Measurements from ENCODE around the gene DPYSL4.

Gene DPYSL4

GRCh38 chr10:132243626-132244025, 56.9 kb downstream of the DPYSL4 start:
- DNase-seq: no peak

GRCh38 chr10:132245056-132245455, 58.3 kb downstream of the DPYSL4 start:
- no peak for DNase-seq

DNA sequence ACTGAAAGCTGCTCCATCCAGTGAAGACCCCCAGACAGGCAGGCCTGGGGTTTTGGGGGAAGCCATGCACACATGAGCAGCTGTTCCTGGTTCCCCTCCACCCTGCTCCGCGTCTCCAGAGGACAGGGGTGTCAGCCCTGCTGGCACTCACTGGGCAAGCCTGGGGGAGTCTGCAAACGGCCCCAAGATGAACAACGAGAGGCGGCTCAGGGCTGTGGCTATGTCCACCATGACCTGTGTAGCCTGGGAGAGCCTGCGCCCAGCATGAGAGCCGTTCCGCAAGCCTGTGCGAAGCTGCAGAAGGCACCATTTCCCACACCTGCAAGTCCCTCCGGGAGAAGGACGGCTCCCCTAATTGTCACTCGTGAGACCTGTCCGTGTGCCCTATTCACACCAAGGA, 59.5 kb downstream of the DPYSL4 start:
- DNase-seq: no peak

DNA sequence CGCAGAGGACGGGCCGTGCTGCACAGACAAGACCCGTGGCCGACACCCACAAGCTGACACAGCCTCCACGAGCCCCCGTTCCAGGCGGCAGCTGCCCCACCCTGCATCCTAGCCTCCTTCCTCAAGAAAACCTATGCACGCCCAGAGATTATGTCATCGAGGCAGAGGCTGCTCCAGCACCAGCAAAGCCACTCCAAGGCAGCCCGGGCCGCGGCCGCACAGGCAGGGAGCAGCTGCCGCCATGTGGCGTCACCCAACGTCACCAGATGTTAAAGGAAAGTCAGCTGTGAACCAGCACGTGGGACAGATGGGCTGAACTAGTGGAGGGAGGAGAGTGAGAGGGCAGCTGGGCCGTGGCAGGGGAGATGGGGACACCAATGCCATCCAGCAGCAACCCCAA, 61.2 kb downstream of the DPYSL4 start:
- no peak for DNase-seq

- DNase-seq: no peak
Measured at GRCh38 chr10:132248455-132249225, 61.9 kb downstream of the DPYSL4 start.

GRCh38 chr10:132249226-132249724, 62.5 kb downstream of the DPYSL4 start:
- no peak for DNase-seq

- no peak for DNase-seq
Measured at GRCh38 chr10:132249824-132250375, 63.2 kb downstream of the DPYSL4 start.

- DNase-seq: no peak
Measured at GRCh38 chr10:132250481-132251475, 64.0 kb downstream of the DPYSL4 start.

DNA sequence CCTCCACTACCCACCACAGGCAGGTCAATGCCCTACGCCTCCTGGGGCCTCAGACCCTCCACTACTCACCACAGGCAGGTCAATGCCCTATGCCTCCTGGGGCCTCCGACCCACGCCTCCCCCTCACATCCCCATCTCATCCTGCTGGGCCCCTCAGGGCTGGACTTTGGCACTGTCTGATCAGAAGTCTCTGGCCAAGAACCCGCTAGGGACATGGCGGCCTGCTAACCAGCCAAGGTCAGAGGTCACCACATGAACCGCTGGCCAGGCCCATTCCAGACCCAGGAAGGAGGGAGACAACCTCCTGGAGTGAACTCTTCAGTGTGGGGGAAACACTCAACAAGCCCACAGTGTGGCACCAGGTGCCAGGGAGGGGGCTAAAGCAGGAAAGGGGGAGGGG, 65.2 kb downstream of the DPYSL4 start:
- no peak for DNase-seq

DNA sequence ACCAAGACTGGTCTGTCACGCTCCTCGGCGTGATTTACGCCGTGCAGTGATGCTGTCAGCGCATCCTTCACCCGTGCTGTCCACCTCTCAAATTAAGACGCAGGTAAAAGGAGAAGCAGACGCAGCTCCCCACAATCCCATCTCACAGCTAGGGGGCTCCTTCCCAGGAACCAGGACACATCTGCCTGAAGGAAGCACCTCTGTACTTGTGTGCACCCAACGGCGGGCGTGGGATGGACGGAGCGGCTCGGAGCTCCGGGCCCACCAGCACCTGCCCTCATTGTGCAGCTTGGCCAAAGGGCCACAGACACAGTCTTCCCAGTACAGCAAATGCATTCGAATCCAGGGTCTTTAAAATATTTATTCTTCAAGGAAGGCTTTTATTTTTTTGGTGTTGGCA, 65.7 kb downstream of the DPYSL4 start:
- no peak for DNase-seq

DNA sequence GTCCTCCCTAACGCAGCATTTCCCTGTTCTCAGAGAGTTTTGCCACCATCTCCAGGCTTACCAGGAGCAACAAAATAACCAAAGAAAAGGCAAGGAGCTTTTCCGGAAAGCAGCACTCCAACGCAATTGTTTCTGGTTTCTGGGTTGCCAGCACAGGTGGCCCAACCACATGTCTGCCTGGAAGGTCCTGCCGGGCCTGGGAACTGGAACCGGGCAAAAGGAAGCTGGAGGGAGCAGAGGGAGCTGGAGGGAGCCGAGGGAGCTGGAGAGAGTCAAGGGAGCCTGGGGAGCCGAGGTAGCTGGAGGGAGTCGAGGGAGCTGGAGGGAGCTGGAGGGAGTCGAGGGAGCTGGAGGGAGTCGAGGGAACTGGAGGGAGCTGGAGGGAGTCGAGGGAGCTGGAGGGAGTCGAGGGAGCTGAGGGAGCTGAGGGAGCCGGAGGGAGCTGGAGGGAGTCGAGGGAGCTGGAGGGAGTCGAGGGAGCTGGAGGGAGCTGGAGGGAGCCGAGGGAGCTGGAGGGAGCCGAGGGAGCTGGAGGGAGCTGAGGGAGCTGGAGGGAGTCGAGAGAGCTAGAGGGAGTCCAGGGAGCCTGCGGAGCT, 66.4 kb downstream of the DPYSL4 start:
- no peak for DNase-seq

- DNase-seq: no peak
Measured at GRCh38 chr10:132254841-132255240, 68.1 kb downstream of the DPYSL4 start.

Measured in fibroblast of skin of back (primary cell).